ENCODE measurements around the gene CCKAR. TPM values are rescaled to one million over a fixed set of nuclear protein-coding genes. Genes with fewer than 3 reads are reported as not detected.

The CCKAR gene, protein sequence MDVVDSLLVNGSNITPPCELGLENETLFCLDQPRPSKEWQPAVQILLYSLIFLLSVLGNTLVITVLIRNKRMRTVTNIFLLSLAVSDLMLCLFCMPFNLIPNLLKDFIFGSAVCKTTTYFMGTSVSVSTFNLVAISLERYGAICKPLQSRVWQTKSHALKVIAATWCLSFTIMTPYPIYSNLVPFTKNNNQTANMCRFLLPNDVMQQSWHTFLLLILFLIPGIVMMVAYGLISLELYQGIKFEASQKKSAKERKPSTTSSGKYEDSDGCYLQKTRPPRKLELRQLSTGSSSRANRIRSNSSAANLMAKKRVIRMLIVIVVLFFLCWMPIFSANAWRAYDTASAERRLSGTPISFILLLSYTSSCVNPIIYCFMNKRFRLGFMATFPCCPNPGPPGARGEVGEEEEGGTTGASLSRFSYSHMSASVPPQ
- total RNA-seq (2022) (not detected in 2 replicates), Bru-seq, nascent RNA (not detected), BruChase-seq, experiment 1, labeled RNA remaining after a 6-hour chase (not detected), BruChase-seq, experiment 2, labeled RNA remaining after a 2-hour chase (not detected)
- long read RNA-seq: 0 reads

DNA sequence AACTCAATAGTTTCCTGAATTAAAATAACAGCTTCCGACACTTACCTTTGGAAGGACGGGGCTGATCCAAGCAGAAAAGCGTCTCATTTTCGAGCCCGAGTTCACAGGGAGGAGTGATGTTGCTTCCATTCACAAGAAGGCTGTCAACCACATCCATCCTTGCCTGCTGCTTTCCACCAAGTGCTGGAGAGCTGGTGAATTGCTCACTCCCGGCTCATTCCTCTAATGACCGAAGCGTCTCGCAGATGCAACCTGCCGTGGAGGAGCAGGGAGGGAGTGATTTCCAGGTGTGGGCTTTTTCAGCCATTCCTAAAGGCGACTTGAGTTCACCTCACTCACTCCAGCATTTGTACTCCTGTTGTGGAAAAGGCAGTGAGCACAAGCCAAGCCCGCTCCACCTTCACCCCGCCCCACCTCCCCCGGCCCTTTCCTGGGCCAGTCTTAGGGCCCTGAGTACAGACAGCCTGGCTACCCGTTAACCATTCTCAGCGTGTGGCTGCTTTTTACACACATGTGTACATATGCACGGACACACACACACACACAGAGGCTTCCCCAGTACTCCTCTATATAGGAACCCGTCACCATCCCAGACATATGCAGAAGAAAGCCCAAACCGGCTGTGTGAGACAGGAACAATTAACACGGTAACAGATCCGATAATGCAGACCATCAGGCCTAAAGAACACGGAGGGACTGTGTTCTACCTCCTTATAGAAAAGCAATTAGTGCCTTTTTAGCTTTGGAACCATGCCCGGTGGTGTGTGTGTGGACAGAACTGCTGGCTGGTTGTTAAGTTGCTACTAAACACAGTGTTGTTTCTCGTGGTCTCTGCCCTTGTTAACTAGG is at the start of gene CCKAR:
TSS of gene CCKAR (minus strand) at position 374 of the 849 bp plus-strand sequence. CDS start at position 157, 217 bp downstream.
- Mint-ChIP-seq H3K36me3 (ENCODE audit: insufficient read depth, unreplicated experiment) (no peaks in the 10 kb centered on the region), H3K27ac (ENCODE audit: low read depth, unreplicated experiment) (no peak within 1 kb of the TSS), H3K27me3 (ENCODE audit: insufficient read depth, unreplicated experiment) (peaks cover 63% of the 10 kb centered on the region), H3K4me3 (ENCODE audit: unreplicated experiment) (no peak within 1 kb of the TSS), H3K9me3 (ENCODE audit: unreplicated experiment) (no peaks in the 10 kb centered on the region), H3K4me1 (ENCODE audit: insufficient read depth, unreplicated experiment) (no peaks in the 10 kb centered on the region)
- ChIA-PET POLR2A (no interaction called here), CTCF (interaction anchor here (0.6 to 0.7 kb wide), 3 partner anchors 44 to 765 kb away, joined by 3 to 6 read pairs (median 5); no protein-coding TSS in a partner anchor)
- DNase-seq (ENCODE audit: unreplicated experiment): no peak
- TF ChIP-seq, protein P1, sequence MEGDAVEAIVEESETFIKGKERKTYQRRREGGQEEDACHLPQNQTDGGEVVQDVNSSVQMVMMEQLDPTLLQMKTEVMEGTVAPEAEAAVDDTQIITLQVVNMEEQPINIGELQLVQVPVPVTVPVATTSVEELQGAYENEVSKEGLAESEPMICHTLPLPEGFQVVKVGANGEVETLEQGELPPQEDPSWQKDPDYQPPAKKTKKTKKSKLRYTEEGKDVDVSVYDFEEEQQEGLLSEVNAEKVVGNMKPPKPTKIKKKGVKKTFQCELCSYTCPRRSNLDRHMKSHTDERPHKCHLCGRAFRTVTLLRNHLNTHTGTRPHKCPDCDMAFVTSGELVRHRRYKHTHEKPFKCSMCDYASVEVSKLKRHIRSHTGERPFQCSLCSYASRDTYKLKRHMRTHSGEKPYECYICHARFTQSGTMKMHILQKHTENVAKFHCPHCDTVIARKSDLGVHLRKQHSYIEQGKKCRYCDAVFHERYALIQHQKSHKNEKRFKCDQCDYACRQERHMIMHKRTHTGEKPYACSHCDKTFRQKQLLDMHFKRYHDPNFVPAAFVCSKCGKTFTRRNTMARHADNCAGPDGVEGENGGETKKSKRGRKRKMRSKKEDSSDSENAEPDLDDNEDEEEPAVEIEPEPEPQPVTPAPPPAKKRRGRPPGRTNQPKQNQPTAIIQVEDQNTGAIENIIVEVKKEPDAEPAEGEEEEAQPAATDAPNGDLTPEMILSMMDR (IDR thresholded peaks at IDR 0.05; ENCODE audit: unreplicated experiment): no peak
- BruUV-seq (replicated peaks): no TSS peak
- intact Hi-C loops (cut with micrococcal nuclease): no loop called here

DNA sequence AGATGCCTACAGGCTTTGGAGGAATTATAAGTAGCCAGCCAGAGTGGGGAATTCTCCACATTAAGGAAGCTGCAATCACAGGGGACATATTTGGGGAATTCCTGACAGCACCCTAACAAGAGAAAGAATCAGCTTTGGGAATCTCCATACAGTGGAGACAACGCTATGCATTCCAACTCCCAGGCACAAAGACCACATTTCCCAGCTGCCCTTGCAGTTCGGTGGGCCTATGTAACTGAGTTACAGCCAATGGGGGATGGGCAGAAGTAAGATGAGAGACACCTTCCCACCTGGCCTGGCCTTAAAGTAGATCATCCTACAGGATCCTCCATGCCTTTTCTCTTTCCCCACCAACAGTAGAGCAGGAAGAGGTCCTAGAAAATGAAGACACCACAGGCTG is 43.4 kb upstream of the CCKAR start:
- Mint-ChIP-seq H3K27ac (ENCODE audit: low read depth, unreplicated experiment) (no peak overlapping the region), H3K4me1 (ENCODE audit: insufficient read depth, unreplicated experiment) (no peaks in the 10 kb centered on the region), H3K27me3 (ENCODE audit: insufficient read depth, unreplicated experiment) (no peaks in the 10 kb centered on the region), H3K4me3 (ENCODE audit: unreplicated experiment) (no peak overlapping the region), H3K9me3 (ENCODE audit: unreplicated experiment) (no peaks in the 10 kb centered on the region), H3K36me3 (ENCODE audit: insufficient read depth, unreplicated experiment) (no peaks in the 10 kb centered on the region)
- ChIA-PET CTCF (no interaction called here), POLR2A (no interaction called here)
- TF ChIP-seq, protein P1 (IDR thresholded peaks at IDR 0.05; ENCODE audit: unreplicated experiment): no peak
- no peak for DNase-seq (ENCODE audit: unreplicated experiment)
- no TSS peak for BruUV-seq (replicated peaks)
- intact Hi-C loops (cut with micrococcal nuclease): no loop called here

DNA sequence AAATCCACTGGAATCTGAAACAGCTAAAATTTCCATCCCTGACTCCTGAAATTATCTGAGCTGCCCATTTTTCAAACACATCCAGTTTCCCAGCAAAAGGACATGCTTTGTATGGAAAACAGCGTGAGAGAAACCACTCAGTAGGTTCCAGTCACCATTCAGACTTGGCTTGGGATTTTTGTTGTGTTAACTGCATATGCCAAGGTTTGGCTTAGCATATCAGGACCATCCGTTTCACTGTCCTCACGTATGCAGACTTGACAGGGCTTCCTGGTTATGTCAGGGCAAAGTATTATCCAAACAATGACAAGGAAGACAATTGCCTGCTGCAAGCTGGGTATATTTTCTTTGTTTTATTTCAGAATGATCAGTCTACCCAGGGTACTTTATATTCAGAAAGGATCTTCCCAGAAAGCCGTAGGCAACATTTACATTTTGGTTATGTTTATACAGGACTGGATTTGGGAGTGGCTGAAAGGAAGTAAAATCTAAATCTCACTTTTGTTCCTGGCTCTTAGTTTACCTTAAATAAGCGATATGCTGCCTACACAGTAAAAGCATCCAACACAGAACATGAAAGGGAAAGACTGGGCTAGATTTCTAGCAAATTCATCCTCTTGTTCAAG is 41.3 kb upstream of the CCKAR start:
- TF ChIP-seq, protein P1 (IDR thresholded peaks at IDR 0.05; ENCODE audit: unreplicated experiment): no peak
- Mint-ChIP-seq H3K27ac (ENCODE audit: low read depth, unreplicated experiment) (no peak overlapping the region), H3K36me3 (ENCODE audit: insufficient read depth, unreplicated experiment) (no peaks in the 10 kb centered on the region), H3K4me3 (ENCODE audit: unreplicated experiment) (no peak overlapping the region), H3K9me3 (ENCODE audit: unreplicated experiment) (no peaks in the 10 kb centered on the region), H3K4me1 (ENCODE audit: insufficient read depth, unreplicated experiment) (no peaks in the 10 kb centered on the region), H3K27me3 (ENCODE audit: insufficient read depth, unreplicated experiment) (no peaks in the 10 kb centered on the region)
- CTCF ChIA-PET: interaction anchor here (0.6 kb wide), 1 partner anchor 160 kb away, joined by 3 read pairs; no protein-coding TSS in a partner anchor
- no peak for DNase-seq (ENCODE audit: unreplicated experiment)
- intact Hi-C loops (cut with micrococcal nuclease): no loop called here
- POLR2A ChIA-PET: no interaction called here
- BruUV-seq (replicated peaks): no TSS peak

Measured in MCF 10A (cell line).